Sigmoid colon (tissue), 7 donors: ENCODE data around the gene DOK5. TPM values are rescaled to one million over a fixed set of nuclear protein-coding genes. Genes with fewer than 3 reads are reported as not detected.

ENCODE experiments used
- DNase-seq: peaks from one replicate; pipeline ENCODE4 v3.0.0-alpha.2; 2019
- H3K27ac ChIP-seq, 4 donors: fragments of 200-600 bp; sonication (generic); one replicate each; pipeline ENCODE4 v1.5.1; 2016 to 2019; ENCODE audit warnings: mild to moderate bottlenecking in 1 of 4
- H3K27me3 ChIP-seq, 3 donors: fragments of 200-600 bp; sonication (generic); one replicate each; pipeline ENCODE4 v1.5.1; 2019; ENCODE audit warnings: mild to moderate bottlenecking in 1 of 3
- H3K36me3 ChIP-seq, 4 donors: fragments of 200-600 bp; sonication (generic); one replicate each; pipeline ENCODE4 v1.5.1; 2016 to 2019
- H3K4me1 ChIP-seq, 4 donors: fragments of 200-600 bp; sonication (generic); one replicate each; pipeline ENCODE4 v1.5.1; 2017 to 2019
- H3K4me3 ChIP-seq, 4 donors: fragments of 200-600 bp; sonication (generic); one replicate each; pipeline ENCODE4 v1.5.1; 2017 to 2019; ENCODE audit warnings: mild to moderate bottlenecking in 2 of 4, moderate library complexity in 1 of 4
- H3K9me3 ChIP-seq, 4 donors: fragments of 200-600 bp in 3 of 4; sonication (generic) in 3 of 4; one replicate each; pipeline versions ENCODE4 v1.5.1 to v1.6.1; 2013 to 2019
- EP300 ChIP-seq, 4 donors: sonication (generic); formaldehyde crosslinking; IDR thresholded peaks; one replicate each; pipeline ENCODE4 v1.6.1; 2017; ENCODE audit warnings: antibody characterized with exemption in 4 of 4
- POLR2A ChIP-seq, 2 donors: fragments of 450-650 bp; IDR thresholded peaks; one replicate each; pipeline ENCODE4 v1.6.1; 2016; ENCODE audit warnings: antibody characterized with exemption in 2 of 2, mild to moderate bottlenecking in 2 of 2, moderate library complexity in 2 of 2
- POLR2AphosphoS5 ChIP-seq, 4 donors: sonication (generic); formaldehyde crosslinking; IDR thresholded peaks; one replicate each; pipeline ENCODE4 v1.6.1; 2017; ENCODE audit warnings: antibody characterized with exemption in 4 of 4
- WGBS, 2 donors: extraction: QIAGEN DNeasy Blood & Tissue Kit; methylation state at CpG; one replicate each; pipeline ENCODE4 v1.1.7; 2013; 5-methylcytosine and 5-hydroxymethylcytosine counted together
- intact Hi-C: fragments of 100-400 bp; cut with DNase I; formaldehyde crosslinking; loops from one replicate; pipeline ENCODE4 v1.15.1; 2023
- polyA plus RNA-seq, 3 donors: library from polyadenylated mRNA; stranded (reverse); fragments of 200-250 nt; gene quantifications; one replicate each; pipeline ENCODE4 v1.2.3, GENCODE V29; 2013
- total RNA-seq, 4 donors: library from RNA; depleted of rRNA; stranded (reverse); fragments of >200 nt; gene quantifications; one replicate each; pipeline ENCODE4 v1.1.0, GENCODE V29; 2016
- TF ChIP-seq, protein P1 (sequence below), 4 experiments: fragments of 450-650 bp in 3 of 4; fragments of 200-600 bp in 1 of 4; IDR thresholded peaks; one replicate each; pipeline ENCODE4 v1.5.1; 2016 to 2019; ENCODE audit warnings: antibody characterized with exemption in 4 of 4, mild to moderate bottlenecking in 3 of 4, moderate library complexity in 2 of 4
- donor health status: healthy with polysubstance abuse.
- donor health status: Bipolar disorder and iron deficiency.
- donor health status: healthy.

The DOK5 gene
- total RNA-seq (1 to 10 TPM; 1.6 to 5.0 (median 2.4) TPM), polyA plus RNA-seq (under 1 TPM in 2 of 3 donors, not detected in 1; 0.32 to 0.60 TPM)

GRCh38 chr20:54475334-54476168 is at the start of gene DOK5:
DOK5 (plus strand) TSS chr20:54475593; CDS start chr20:54475947, 354 bp downstream.
- peak within 1 kb of the TSS; percentile 47 to 67 (median 56) for H3K4me3 ChIP-seq
- no peaks in the 10 kb centered on the region for H3K36me3 ChIP-seq
- 2 to 6% methylated on average over 71 of the region's 71 CpGs for WGBS, 2 donors
- intact Hi-C loops = no loop called here
- peaks cover 0 to 14% (median 12%) of the 10 kb centered on the region in 4 donors for H3K4me1 ChIP-seq
- peak; percentile 71 for DNase-seq
- TF ChIP-seq, protein P1, sequence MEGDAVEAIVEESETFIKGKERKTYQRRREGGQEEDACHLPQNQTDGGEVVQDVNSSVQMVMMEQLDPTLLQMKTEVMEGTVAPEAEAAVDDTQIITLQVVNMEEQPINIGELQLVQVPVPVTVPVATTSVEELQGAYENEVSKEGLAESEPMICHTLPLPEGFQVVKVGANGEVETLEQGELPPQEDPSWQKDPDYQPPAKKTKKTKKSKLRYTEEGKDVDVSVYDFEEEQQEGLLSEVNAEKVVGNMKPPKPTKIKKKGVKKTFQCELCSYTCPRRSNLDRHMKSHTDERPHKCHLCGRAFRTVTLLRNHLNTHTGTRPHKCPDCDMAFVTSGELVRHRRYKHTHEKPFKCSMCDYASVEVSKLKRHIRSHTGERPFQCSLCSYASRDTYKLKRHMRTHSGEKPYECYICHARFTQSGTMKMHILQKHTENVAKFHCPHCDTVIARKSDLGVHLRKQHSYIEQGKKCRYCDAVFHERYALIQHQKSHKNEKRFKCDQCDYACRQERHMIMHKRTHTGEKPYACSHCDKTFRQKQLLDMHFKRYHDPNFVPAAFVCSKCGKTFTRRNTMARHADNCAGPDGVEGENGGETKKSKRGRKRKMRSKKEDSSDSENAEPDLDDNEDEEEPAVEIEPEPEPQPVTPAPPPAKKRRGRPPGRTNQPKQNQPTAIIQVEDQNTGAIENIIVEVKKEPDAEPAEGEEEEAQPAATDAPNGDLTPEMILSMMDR (IDR thresholded peaks at IDR 0.05) = no peak
- TF ChIP-seq POLR2A (IDR thresholded peaks at IDR 0.05) (no peak), EP300 (IDR thresholded peaks at IDR 0.05) (no peak), POLR2AphosphoS5 (IDR thresholded peaks at IDR 0.05) (no peak)
- peak within 1 kb of the TSS in 2 of 4 donors; percentile 34 to 41 for H3K27ac ChIP-seq
- no peaks in the 10 kb centered on the region for H3K9me3 ChIP-seq
- peaks cover 0 to 9% (median 3%) of the 10 kb centered on the region in 3 donors for H3K27me3 ChIP-seq

- intact Hi-C loops = no loop called here
- H3K27me3 ChIP-seq = no peaks in the 10 kb centered on the region
- no peak overlapping the region for H3K4me3 ChIP-seq
- no peaks in the 10 kb centered on the region for H3K36me3 ChIP-seq
- DNase-seq = no peak
- WGBS, 2 donors = 89 to 91% methylated on average over 7 of the region's 7 CpGs
- TF ChIP-seq EP300 (IDR thresholded peaks at IDR 0.05) (no peak), POLR2AphosphoS5 (IDR thresholded peaks at IDR 0.05) (no peak), POLR2A (IDR thresholded peaks at IDR 0.05) (no peak)
- TF ChIP-seq, protein P1 (IDR thresholded peaks at IDR 0.05) = no peak
- no peak overlapping the region for H3K27ac ChIP-seq
- peaks cover 0 to 4% (median 3%) of the 10 kb centered on the region in 4 donors for H3K9me3 ChIP-seq
- H3K4me1 ChIP-seq = no peaks in the 10 kb centered on the region
Observed at GRCh38 chr20:54429364-54429763, 46.0 kb upstream of the DOK5 start.

DNA sequence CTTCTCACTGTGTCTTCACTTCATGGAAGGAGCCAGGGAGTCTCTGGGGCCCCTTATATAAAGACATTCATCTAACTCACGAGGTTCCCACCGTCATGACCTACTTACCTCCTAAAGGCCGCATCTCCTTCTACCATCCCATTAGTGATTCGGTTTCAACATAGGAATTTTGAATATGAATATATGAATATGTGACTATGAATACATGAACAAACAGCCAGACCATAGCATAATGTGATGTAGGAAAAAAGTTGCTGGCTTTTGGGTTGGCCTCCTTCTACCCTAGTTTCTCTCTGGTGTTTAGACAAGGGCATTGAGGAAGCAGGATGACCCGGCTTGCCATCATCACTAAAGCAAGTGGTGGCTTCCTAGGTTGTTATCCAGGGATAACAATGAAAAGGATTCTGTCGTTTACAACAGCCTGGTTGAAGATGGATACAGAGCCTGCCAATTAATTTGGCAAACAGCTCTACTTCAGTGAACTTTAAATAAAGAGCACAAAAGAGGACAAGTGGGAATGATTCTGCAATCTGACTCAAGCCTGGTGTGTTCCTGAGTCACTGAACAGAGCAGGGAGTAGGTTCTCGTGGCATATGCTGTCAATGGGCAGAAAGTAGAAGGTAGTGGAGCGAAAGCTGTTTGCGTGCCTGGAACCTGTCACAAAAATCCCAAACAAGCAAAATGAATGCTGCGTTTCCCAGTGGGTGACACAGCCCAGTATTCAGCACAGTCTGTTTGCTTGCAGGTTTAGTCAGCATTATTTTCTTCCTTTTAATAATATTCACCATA is 44.0 kb upstream of the DOK5 start:
- TF ChIP-seq POLR2A (IDR thresholded peaks at IDR 0.05) = no peak
- no peak for TF ChIP-seq POLR2AphosphoS5 (IDR thresholded peaks at IDR 0.05)
- TF ChIP-seq, protein P1 (IDR thresholded peaks at IDR 0.05) = no peak
- no peak for TF ChIP-seq EP300 (IDR thresholded peaks at IDR 0.05)
- H3K9me3 ChIP-seq = no peaks in the 10 kb centered on the region
- H3K27ac ChIP-seq = no peak overlapping the region
- H3K4me1 ChIP-seq = no peaks in the 10 kb centered on the region
- H3K27me3 ChIP-seq = no peaks in the 10 kb centered on the region
- H3K4me3 ChIP-seq = no peak overlapping the region
- WGBS, 2 donors = 73 to 78% methylated on average over 10 of the region's 10 CpGs
- no peaks in the 10 kb centered on the region for H3K36me3 ChIP-seq
- intact Hi-C loops = no loop called here
- no peak for DNase-seq

GRCh38 chr20:54432966-54433365 is 42.4 kb upstream of the DOK5 start:
- Histone ChIP-seq H3K27me3 (no peaks in the 10 kb centered on the region), H3K27ac (no peak overlapping the region), H3K36me3 (no peaks in the 10 kb centered on the region), H3K4me3 (no peak overlapping the region), H3K4me1 (peaks cover 0 to 6% (median 0%) of the 10 kb centered on the region in 4 donors), H3K9me3 (no peaks in the 10 kb centered on the region)
- WGBS, 2 donors = 92 to 96% methylated on average over 1 of the region's 1 CpG
- DNase-seq = no peak
- intact Hi-C loops = no loop called here
- TF ChIP-seq POLR2A (IDR thresholded peaks at IDR 0.05) (no peak), POLR2AphosphoS5 (IDR thresholded peaks at IDR 0.05) (no peak), EP300 (IDR thresholded peaks at IDR 0.05) (no peak)
- TF ChIP-seq, protein P1 (IDR thresholded peaks at IDR 0.05) = no peak
